ENCODE results near the gene CLEC2L.

Gene CLEC2L

DNA sequence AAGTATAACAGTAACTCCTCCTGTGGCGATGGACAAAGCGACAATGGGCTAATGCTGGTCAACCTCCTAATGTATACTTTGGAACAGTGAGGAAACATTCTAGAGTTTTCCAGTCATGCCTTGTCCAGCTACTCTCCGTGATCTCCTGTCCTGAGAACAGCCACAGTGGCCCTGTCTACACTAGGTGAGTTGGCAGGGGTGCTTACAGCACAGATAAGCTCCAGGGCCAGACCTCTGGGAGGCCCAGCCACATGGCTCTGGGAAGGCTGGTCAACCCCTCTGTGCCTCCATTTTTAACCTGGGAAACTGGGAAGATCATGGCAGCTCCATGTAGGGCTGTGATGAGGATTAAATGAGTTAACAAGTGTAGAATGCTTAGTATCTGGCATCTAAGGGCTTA, 57.0 kb downstream of the CLEC2L start:
- DNase-seq: no peak

DNA sequence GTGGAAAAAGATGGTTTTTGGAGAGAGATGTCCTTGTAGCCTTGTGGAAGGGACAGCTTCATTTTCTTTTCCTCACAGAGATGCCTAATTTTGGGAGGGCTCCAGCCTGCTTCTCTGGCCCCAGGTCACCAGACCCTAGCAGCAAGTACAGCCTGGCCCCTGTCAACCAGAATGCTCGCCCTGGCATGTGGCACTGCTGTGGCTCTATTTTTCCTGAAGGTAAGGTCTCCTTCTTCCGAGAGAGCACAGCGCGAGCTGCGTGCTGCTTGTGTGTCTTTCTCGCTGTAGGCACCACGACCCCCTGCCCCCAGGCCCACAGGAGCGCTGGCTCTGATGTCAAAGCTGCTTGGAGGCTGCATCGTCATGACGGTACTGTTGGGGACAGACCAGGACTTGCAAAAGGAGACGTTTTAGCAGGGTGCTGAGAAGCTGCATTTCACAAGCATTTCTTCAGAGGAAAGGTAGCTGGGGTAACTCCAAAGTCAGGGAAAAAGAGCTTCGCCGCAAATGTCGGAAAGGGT, 58.7 kb downstream of the CLEC2L start:
- DNase-seq: no peak

DNA sequence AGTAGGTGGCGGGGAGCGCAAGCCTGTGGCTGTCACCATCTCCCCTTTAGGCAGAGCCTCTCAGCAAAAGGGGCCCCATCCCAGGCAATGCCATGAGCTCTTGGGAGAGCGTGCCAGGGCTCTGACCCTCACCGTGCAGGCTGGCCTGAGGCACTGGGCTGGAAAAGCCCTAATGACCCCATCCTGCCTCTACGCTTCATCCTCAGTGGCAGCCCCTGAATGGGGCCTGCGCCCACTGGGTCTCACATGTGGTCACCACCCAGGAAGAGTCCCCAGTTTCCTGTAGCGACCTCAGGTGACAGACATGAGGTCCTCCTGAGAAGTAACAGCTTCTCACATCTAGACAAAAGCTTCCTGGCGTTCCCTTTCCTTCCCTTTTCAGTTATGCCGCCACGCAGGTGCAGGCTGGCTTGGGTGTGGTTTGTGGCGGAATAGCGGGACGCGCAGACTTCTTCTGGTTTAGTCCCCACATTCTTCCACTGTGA, 59.2 kb downstream of the CLEC2L start:
- no peak for DNase-seq

DNA sequence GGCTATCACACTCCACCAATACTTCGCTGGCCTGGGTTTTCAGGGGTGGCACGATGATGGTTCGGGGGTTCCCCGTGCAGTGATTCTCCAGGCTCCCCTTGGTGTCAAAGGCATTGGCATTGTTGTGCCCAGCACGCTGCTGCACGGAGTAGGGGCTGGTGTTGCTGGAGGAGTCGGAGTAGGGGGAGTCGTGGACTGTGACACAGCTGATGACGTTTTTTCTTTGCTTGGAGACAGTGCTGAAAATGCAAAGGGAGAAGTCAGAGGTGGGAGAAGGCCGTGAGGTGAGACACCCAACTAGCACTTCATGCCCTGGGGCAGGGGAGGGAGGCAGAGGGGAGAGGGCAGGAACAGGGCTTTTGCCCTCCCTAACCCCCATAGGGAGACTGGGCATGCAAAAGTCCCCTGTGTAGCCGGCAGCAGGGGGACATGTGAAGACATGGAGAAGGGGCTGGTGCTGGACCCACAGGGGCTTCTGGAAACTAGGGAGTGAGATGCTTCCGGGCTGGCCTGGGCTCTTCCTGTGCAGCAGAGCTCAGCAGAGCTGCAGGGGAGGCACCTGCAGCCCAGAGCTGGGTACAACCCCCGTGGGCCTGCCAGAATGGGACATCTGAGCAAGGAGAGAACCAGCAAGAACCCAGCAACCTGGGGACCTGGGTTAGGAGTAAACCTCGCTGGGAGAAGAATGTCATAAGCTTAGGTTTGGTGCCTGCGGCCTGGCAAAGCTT, 60.5 kb downstream of the CLEC2L start:
- no peak for DNase-seq

DNA sequence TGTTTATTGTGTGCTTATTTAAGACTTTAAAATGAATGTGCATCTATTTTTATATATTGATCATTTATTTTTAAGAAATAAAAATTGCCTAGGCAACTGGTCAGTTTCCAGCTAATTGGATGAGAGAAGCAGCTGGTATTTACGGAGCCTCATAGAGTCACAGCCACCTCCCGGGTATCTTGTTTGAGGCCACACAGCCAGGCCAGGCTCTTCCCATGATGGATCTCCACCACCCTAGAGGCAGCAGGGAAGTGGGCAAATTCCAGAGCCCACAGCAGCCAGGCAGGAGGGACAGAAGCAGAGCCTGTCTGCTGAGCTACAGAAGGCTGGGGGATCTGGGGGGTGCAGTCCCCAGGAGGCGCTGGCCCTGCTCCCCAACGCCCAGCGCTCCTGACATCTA, 61.6 kb downstream of the CLEC2L start:
- DNase-seq: no peak

- no peak for DNase-seq
Measured at GRCh38 chr7:139586286-139586685, 62.8 kb downstream of the CLEC2L start.

GRCh38 chr7:139587535-139587934, 64.0 kb downstream of the CLEC2L start:
- DNase-seq: no peak

DNA sequence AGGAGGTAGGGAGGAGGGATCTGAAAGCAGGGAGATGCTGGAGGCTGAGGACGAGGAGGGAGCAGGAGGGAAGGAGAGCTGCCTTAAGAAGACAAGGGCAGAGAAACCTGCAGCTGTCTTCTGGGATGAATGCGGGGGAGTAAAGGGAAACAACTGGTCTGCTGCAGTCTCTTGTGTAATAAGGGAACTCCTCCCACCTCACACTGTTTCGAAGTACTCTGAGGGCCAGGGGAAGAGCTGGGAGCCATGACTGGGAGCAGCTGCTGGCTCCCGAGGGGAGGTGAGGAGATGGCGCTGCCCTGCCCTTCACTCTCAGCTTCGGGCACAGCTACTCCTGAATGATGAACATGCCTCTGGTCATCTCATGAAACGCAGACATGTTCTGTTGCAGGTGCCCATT, 65.1 kb downstream of the CLEC2L start:
- DNase-seq: no peak

GRCh38 chr7:139589474-139589873, 66.0 kb downstream of the CLEC2L start:
- DNase-seq: no peak

DNA sequence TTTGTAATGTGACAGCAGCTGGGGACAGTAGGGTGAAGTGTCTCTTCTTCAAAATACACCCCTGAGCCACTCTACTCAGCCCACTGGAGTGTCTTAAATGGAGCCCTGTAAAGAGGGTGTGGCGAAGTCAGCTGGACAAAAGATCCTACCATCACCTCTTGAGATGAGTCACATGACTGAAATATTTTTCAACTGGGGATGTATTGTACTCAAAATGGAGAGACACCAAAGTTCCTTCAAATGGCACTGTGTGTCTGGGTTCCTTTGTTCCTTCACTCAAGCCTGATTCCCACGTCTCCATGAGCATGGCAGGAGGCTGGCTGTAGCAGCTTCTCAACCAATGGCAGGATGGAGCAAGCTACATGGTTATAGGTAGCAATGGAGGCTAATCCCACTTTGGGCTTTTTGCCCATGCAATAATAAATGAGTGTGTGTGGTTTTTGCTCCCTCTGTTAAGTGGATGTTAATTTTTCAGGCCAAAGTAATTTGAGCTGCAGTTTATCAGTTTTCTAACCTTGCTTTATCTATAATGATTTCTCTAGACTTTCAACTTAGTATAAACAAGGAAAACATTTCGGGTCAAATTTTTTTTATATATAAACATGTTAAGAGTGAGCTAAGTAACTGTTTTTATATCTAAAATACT, 68.2 kb downstream of the CLEC2L start:
- no peak for DNase-seq

- no peak for DNase-seq
Measured at GRCh38 chr7:139592801-139593461, 69.4 kb downstream of the CLEC2L start.

DNA sequence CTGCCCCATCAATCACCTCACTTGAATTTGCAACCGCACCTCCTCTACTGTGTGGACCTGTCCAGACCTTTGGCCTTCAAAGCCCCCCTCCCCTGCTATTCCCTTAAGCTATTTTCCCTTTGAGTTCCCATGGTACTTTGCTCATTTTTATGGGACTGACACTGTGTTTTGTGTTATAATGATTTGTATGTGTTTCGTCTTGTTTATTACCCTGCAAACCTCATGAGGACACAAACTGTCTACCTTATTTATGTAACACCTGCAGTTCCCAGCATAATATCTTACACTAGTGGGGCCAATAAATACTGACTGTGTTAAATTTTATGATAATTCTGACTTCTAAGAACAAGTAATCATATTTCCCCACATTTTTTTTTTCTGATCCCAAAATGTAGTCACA, 70.6 kb downstream of the CLEC2L start:
- no peak for DNase-seq

All from NCI-H524 (cell line).